ENCODE results near the gene ADD1.

ADD1 gene

DNA sequence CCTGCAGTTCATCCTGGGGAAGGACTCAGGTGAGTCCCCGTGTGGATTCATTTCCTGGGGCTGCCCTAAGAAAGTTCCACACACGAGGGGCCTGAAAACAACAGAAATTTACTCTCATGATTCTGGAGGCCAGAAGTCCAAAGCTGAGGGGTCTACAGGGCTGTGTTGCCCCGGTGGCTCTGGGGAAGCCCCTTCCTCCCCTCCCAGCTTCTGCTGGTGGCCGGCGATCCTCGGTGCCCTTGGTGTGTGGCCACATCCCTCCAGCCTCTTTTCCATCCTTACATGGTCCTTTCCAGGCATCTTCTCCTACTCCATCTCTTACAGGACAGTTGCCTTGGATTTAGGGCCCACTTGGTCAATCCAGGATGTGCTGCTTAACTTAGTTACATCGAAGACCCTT, 35.6 kb upstream of the ADD1 start:
- intact Hi-C loops (cut with DNase I; ENCODE audit: low total_unique reads) = no loop called here
- H3K27me3 ChIP-seq = no peaks in the 10 kb centered on the region
- H3K4me1 ChIP-seq = peaks cover 0 to 55% (median 22%) of the 10 kb centered on the region in 4 donors
- no peak overlapping the region for H3K27ac ChIP-seq
- no peak for DNase-seq
- no peak for TF ChIP-seq CTCF (IDR thresholded peaks at IDR 0.05)
- H3K9me3 ChIP-seq = no peaks in the 10 kb centered on the region
- H3K4me3 ChIP-seq = no peak overlapping the region
- H3K36me3 ChIP-seq = no peaks in the 10 kb centered on the region

DNA sequence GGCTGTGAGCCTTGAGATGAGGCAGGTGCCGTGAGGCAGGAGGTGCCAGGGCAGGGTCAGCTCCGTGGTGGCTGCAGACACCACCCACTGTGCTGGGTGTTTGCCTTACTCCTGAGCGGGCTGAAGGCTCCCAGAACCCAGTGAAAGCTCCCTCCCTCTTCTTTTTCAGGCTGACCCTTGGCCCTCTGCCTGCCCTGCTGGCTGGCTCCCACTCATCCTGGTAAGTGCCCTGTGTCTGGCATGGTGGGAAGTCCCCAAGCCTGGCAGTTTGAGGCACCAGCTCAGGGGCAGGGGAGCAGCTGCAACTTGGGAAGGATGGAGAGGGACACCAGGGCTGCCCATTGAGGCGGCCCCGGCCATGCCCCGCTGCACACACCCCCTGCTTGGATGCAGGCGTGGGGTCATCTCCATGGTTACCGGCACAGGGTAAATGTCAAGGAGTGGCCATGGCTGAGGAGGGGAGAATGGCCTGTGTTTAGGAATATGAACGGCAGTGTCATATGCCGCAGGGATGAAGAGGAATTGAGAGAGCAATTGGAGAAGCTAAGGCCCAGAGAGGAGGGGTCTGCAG, 33.9 kb upstream of the ADD1 start:
- intact Hi-C loops (cut with DNase I; ENCODE audit: low total_unique reads) = no loop called here
- TF ChIP-seq CTCF (IDR thresholded peaks at IDR 0.05) = no peak
- Histone ChIP-seq H3K4me1 (peaks cover 0 to 40% (median 22%) of the 10 kb centered on the region in 4 donors), H3K4me3 (no peak overlapping the region), H3K9me3 (no peaks in the 10 kb centered on the region), H3K27me3 (no peaks in the 10 kb centered on the region), H3K27ac (no peak overlapping the region), H3K36me3 (peaks cover 0 to 7% (median 0%) of the 10 kb centered on the region in 3 donors)
- no peak for DNase-seq

DNA sequence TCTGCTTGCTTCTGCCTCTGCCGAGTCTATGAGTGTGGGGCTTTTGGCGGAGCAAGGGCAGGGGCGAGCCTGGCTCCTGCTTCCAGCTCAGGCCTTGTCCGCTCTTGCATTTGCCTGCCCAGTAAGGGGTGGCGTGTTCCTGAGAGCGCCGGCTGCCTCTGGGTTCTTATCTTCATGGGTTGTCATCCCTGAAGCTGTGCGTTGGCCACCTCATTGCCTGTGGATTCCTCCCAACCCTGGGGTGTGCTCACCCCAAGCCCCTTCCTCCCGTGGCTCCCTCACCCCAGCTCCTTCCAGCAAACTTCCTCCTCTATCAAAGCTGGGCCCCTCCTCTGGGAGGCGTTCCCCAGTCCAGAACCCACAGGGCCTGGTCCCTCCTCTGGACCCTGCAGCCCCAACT, 33.3 kb upstream of the ADD1 start:
- intact Hi-C loops (cut with DNase I; ENCODE audit: low total_unique reads) = no loop called here
- Histone ChIP-seq H3K4me1 (peaks cover 0 to 33% (median 19%) of the 10 kb centered on the region in 4 donors), H3K36me3 (peaks cover 0 to 7% (median 0%) of the 10 kb centered on the region in 3 donors), H3K27me3 (no peaks in the 10 kb centered on the region), H3K9me3 (no peaks in the 10 kb centered on the region), H3K4me3 (no peak overlapping the region), H3K27ac (no peak overlapping the region)
- TF ChIP-seq CTCF (IDR thresholded peaks at IDR 0.05) = no peak
- no peak for DNase-seq

DNA sequence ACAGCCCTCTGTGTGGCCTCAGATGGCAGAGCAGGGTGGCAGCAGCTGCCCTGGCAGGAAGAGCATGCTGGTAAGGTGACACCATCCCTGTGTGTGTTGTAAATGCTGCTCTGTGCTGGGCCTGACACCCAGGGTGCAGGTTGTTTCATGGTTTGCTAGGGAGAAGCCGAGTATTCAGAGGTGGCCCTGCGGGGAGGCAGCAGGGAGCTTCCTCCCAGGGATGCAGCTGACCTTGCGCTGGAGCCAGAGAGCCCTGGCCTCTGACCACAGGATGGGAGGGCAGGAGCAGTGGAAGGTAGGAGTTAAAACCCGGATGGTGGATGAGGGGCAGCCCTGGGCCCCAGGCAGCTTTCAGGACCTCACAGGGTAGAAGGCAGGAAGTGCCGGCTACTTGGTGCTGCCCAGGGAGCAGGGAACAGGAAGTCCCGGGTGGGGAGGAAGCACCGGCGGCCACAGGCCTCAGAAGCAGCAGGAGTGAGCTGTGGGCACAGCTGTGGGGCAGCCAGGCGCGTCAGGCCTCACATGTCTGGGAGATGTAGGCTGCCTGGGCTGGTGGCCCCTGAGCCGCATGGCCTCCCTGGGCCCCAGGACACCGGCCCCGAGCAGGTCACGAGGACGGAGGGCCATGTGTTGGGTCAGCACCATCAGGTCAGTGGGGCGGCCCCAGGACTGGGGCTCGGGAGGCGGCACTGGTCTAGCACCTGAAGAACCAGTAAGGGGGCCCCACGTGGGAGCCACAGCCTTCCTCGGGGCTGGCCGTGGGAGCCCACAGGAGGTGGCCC, 31.6 kb upstream of the ADD1 start:
- Histone ChIP-seq H3K27ac (peak overlapping the region in 1 of 2 donors; percentile 33), H3K4me1 (peaks cover 0 to 19% (median 8%) of the 10 kb centered on the region in 4 donors), H3K4me3 (peak overlapping the region; percentile 24 to 32), H3K36me3 (peaks cover 0 to 7% (median 0%) of the 10 kb centered on the region in 3 donors), H3K9me3 (peaks cover 0 to 4% (median 0%) of the 10 kb centered on the region in 3 donors), H3K27me3 (no peaks in the 10 kb centered on the region)
- peak; percentile 76 to 85 for DNase-seq
- no peak for TF ChIP-seq CTCF (IDR thresholded peaks at IDR 0.05)
- intact Hi-C loops (cut with DNase I; ENCODE audit: low total_unique reads) = no loop called here

DNA sequence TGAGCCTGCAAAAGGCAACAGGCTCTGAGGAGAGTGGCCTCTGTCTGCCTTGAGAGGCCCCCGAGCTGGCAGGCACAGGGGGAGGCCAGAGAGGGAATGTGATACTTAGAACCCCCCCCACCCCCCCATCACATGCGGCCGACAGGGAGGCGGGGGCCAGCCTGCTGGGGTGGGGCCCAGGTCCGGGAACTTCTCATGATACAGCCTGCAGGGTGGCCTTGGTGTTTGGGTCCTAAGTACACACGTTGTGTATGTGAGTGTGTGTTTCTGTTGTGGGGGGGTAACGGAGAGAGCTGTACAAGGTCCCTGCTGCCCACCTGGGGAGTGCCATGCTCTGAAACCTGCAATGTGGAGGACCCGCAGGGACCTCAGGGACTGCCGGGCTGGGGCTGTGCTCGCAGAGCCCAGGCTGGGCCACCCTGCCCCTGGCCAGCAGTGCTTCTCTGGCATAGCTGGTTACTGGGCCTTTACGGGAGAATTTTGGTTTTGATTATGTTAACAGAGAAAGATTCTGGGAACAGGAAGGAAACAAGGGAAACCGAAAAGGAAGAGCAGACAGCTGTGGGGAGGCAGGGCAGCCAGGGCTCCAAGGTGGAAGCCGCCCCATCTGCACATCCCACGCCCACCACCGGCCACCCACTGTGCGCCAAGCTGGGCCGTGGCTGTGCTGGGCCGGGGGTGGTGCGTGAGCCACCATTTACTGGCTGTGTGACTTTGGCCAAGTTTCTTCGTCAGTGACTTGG, 30.9 kb upstream of the ADD1 start:
- Histone ChIP-seq H3K36me3 (peaks cover 0 to 7% (median 0%) of the 10 kb centered on the region in 3 donors), H3K27ac (peak overlapping the region in 1 of 2 donors; percentile 33), H3K9me3 (peaks cover 0 to 4% (median 0%) of the 10 kb centered on the region in 3 donors), H3K4me1 (peaks cover 0 to 18% (median 9%) of the 10 kb centered on the region in 4 donors), H3K4me3 (peak overlapping the region; percentile 24 to 32), H3K27me3 (peaks cover 0 to 2% of the 10 kb centered on the region in 2 donors)
- no peak for DNase-seq
- no peak for TF ChIP-seq CTCF (IDR thresholded peaks at IDR 0.05)
- intact Hi-C loops (cut with DNase I; ENCODE audit: low total_unique reads) = no loop called here
